Activated effector memory CD4-positive, alpha-beta T cell treated with Interleukin-2 at 50 U/mL for 16 hours (primary cell): ENCODE data around the gene CFB.
"Not testable (repeated sequence)": the region's sequence is repeated elsewhere in the genome, so short reads cannot be mapped to it uniquely, and the experiment has no call there.

ENCODE experiments used
- DNase-seq: peaks from one replicate; pipeline ENCODE4 v3.0.0-alpha.2; 2020

CFB gene

GRCh38 chr6:31945507-31946369, at the start of gene CFB:
TSS of gene CFB (plus strand) at chr6:31946095. CDS start at chr6:31946222, 127 bp downstream.
- no peak for DNase-seq

GRCh38 chr6:31896493-31896855, 49.4 kb upstream of the CFB start:
- no peak for DNase-seq

GRCh38 chr6:31896856-31897611, 48.9 kb upstream of the CFB start:
- no peak for DNase-seq

GRCh38 chr6:31897612-31898382, 48.1 kb upstream of the CFB start, which contains the start of gene EHMT2:
TSS of gene EHMT2 (minus strand) at chr6:31897698. CDS start at chr6:31897677, 21 bp downstream.
- DNase-seq = peak; percentile 81

GRCh38 chr6:31898383-31899011, 47.4 kb upstream of the CFB start:
- DNase-seq = no peak

GRCh38 chr6:31899215-31899614, 46.7 kb upstream of the CFB start:
- no peak for DNase-seq

GRCh38 chr6:31899882-31900722, 45.8 kb upstream of the CFB start:
- no peak for DNase-seq

- DNase-seq = no peak
These were observed 44.9 kb upstream of the CFB start for GRCh38 chr6:31900917-31901414.

- peak; percentile 55 for DNase-seq
These were observed 44.4 kb upstream of the CFB start for GRCh38 chr6:31901415-31901952.

GRCh38 chr6:31901953-31902643, 43.8 kb upstream of the CFB start, which contains the start of gene ZBTB12:
TSS of gene ZBTB12 (minus strand) at chr6:31902086. CDS start at chr6:31901305, 781 bp downstream.
- peak; percentile 80 for DNase-seq

- DNase-seq = no peak
These were observed 41.9 kb upstream of the CFB start for GRCh38 chr6:31903957-31904356.

- DNase-seq = no peak
These were observed 40.9 kb upstream of the CFB start for GRCh38 chr6:31905041-31905440.

GRCh38 chr6:31906122-31906521, 39.8 kb upstream of the CFB start:
- no peak for DNase-seq

- DNase-seq = not testable (repeated sequence)
These were observed 39.2 kb upstream of the CFB start for GRCh38 chr6:31906727-31907126.

GRCh38 chr6:31907158-31907813, 38.6 kb upstream of the CFB start:
- DNase-seq = no peak

GRCh38 chr6:31908255-31908654, 37.6 kb upstream of the CFB start:
- DNase-seq = not testable (repeated sequence)

- no peak for DNase-seq
These were observed 37.1 kb upstream of the CFB start for GRCh38 chr6:31908791-31909190.

- DNase-seq = not testable (repeated sequence)
These were observed 36.6 kb upstream of the CFB start for GRCh38 chr6:31909298-31909697.

- DNase-seq = no peak
These were observed 33.9 kb upstream of the CFB start for GRCh38 chr6:31911826-31912585.
